HG03575 (cell line): ENCODE data around the gene EIF4G1.

ENCODE experiments used
- ATAC-seq: cut with Tn5 transposase; IDR thresholded peaks from one replicate; pipeline ENCODE4 v1.9.1; 2021; ENCODE audit not compliant: unreplicated experiment, insufficient number of reproducible peaks, low FRiP score; ENCODE audit errors: extremely low read depth

EIF4G1 gene

DNA sequence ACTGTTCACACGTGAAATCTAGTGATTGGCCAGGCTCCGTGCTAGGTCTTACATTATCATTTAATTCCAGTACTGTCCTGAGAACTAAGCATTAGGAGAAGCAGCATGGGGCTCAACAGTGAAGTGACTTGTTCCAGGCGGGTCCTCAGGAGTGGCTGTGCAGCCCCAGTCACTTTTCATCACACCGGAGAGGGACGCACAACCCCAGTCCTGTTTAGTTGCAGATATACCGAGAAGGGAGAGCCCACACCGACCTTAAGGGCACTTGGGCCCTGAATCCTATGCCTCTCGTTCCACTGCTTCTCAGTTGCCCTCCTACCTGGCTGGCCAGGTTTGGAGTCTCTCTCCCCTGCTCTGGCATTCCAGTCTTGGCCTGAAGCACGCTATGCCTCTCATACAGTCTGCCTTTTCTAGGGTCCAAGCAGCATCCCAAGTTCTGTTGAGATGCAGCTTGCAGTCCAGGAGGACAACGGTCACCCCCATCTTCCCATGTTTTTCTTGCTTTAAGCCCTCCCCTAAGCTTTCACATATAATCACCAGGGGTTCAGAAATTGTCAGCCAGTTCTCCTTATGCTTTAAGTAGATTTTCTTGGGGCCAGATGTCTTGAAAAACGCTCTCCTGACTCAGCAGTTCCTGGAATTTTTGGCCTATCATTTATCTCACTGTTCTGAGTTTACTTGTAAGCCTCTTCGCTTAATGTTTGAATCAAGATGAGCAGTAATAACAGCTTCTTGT, 33.1 kb downstream of the EIF4G1 start:
- no peak for ATAC-seq

DNA sequence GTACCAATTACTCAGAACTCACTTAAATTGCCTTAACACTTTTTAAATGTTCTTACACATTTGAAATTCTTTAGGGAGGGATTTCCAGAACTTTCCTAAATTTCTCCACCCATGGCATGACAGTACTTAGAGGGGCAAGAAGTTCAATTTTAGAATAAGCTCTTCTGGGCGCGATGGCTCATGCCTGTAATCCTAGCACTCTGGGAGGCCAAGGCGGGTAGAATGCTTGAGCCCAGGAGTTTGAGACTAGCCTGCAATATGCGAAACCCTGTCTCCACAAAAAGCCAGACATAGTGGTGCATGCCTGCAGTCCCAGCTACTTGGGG, 33.6 kb downstream of the EIF4G1 start:
- no peak for ATAC-seq

DNA sequence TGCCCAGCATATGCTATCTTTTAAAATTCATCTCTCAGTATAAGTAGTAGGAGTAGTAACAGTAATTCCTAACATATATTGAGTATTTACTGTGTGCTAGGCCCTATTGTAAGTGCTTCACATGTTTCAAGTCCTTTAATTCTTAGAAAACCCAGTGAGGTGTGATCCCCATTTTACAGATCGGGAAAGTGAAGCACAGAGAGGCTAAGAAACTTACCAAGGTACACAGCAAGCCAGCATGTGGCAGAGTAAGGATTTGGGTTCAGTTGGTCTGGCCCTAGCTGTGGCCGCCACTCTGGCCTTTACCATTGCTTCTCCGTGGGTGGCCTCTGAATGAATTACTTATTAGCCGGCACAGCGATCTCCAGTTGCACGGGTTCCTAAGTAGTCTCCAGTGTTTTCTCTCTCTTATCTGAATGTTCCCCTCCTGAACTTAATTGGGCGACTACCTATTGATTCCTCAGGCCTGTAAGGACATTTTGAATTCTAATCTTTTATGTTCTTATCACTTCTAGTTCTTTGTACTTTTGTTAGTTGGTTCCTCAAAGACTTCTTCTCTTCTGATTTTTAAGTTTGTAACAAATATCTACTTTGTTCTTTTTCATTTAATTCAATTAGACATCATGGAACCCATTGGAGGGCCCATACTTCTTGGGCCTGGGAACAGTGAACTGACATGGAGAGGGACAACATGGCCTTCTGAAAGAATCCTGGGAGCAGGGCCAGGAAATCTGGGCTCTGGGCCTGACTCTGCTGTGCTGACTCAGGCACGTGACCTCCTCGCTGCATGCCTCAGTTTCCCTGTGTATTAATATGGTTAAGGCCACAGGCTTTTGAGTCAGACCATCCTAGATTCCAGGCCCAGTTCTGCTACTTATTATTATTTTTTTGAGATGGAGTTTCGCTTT, 35.4 kb downstream of the EIF4G1 start:
- no peak for ATAC-seq

DNA sequence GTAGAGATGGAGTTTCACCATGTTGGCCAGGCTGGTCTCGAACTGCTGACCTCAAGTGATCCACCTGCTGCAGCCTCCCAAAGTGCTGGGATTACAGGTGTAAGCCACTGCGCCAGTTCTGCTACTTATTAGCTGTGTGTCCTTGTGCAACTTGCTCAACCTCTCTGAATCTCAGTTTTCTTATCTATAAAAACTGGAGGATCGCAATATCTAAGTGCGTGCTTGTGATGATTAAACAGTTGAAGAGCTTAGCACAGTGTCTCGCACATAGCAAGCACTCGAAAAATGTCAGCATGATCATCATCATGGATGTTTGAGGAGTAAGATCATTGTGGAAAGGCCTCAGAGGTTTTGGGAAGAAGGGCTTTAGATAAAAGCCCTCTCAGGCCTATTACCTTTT, 36.2 kb downstream of the EIF4G1 start:
- no peak for ATAC-seq

DNA sequence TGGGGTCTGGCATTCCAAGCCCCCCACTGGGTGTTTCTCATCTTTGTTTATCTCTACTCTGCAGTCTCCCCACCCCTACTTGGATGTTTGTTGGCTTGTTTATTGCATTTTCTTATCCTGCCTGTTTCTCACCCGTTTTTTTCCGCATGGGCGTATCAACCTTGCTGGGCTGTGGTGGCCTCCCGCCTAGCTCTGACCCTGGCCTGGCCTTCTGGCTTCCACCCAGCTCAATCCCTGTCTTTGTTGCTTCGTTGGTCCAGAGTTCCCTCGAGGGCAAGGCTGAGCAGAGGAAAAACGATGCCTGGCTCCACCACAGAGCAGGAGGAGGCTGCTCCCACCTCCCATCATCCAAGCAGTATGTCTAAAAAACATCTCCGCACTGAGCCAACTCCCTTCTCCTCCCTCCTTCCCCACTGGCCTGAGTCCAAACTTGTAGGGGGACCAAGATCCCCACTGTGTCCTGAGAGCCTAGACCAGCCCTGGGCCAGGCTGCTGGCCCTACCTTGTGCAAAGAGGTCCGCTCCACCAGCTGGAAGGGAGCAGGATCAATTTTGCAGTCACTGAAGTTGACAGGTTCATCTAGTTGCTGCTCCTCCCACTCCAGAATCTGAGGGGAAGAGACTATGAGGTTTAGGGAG, 37.2 kb downstream of the EIF4G1 start:
- no peak for ATAC-seq

DNA sequence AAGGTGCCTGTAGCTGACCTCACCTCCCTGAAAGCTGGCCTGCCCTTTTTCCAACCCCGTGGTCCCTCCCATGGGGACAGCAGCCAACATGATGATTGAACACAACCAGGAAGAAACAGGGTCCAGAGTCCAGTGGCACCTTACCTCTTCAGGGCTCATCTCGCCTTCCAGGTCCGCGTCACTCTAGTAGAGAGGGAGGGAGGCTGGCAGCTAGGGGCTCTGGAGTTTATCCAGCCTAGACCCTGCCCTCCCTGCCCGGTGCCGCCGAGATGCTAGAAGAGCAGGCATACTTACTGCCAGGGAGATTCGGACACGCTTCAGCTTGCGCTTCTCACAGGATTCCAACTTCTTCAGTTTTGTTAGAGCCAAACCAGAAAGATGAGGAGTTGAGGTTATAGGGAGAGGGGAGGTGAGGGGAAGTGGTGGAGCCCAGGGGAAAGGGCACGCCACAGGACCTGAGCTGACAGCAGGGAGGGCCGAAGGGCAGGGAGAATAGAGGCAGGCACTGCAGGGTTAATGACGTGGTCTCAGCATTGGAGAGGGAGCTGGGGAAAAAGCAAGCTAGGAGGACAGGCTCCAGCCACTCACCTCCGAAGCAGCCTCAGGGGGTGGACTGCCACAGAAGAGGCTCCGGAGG, 37.9 kb downstream of the EIF4G1 start:
- no peak for ATAC-seq

DNA sequence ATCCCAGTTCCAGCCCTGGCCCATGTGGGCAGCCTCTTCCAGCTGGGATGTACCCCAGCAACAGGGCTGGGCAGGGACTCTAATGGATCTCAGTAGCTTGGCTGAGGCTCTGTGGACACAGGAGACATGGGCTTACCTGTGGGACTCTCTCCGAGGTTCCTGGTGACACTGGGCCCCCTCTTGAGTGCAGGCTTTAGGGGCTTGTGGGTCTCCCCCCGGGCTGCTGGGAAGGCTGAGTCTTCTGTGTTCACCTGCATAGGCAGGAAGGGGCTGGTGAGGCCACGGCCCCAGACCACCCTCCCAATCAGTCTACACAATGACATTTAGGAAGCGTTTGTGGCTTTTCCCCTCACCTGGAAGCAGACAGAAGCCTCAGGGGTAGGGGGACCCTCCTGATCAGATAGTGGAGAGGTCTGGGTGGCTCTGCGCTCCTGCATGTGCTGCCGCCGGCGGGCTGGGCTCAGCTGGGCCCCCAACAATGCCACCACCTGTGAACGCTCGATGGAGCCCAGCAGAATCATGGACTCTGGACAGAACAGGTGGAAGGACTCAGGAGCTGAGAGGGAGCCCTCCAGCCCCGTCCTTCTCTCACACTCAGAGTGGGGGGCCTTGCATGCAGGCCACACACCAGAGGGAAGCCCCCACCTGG, 38.6 kb downstream of the EIF4G1 start:
- no peak for ATAC-seq

DNA sequence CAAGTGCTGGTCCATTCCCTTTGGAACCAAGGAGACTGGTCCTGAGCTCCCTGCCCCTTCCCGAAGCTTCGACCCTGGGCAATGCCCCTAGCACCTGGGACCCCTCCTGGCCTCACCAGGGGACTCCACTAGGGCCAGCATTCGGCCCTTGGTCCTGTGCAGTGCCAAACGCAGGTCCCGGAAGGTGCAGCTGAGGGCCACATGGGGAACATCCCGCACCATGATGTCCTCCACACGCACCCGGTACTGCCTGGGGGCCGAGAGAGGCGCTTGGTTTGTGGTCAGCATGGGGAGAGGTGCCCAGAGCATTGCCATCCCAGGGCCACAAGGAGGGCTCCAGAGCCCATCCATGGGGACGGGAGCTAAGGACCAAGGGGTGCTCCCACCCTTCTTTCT, 39.1 kb downstream of the EIF4G1 start:
- ATAC-seq: no peak

DNA sequence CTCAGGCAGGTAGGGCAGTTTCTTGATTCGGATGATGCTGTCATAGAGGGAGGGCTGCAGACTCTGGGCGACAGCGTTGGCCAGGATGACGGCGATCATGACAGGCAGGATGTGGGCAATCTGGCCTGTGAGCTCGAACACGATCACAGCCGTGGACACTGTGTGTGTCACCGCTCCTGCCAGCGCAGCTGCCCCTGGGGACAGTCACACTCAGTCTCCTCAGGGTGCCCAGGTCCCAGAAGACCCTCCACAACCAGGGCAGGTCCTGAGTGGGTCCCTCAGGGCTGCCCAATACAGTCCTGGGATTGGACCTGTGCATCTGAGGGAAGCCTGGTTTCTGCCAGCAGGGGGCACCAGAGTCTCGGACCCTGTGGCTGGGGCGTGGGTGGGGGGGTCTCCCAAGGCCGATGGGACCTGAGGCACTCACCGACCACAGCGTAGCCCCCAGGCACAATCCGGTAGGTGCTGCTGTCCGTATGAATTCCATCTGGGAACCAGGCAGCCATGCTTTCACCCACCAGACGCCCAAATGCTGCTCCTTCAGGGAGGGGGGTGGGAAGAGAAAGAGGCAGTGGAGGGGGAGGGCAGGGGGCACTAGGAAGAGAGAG, 39.8 kb downstream of the EIF4G1 start:
- ATAC-seq: no peak

DNA sequence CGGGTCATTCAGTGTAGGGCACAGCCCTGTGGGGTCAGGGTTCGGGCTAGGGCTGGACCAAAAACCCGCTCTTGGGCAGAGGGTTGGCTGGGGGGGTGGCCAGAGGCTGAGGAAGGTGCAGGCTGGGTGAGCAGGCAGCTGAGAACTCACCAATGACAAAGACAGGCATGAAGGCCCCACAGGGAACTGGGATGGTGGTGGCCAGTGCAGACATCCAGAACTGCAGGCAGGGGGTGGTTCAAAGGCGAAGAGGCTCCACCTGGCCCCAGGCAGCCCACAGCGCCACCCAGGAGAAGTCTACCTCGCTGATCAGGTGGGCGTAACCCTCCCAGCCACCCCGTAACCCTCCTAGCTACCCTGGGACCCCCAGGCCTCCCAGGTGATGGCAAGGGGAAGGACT, 40.3 kb downstream of the EIF4G1 start:
- ATAC-seq: no peak

DNA sequence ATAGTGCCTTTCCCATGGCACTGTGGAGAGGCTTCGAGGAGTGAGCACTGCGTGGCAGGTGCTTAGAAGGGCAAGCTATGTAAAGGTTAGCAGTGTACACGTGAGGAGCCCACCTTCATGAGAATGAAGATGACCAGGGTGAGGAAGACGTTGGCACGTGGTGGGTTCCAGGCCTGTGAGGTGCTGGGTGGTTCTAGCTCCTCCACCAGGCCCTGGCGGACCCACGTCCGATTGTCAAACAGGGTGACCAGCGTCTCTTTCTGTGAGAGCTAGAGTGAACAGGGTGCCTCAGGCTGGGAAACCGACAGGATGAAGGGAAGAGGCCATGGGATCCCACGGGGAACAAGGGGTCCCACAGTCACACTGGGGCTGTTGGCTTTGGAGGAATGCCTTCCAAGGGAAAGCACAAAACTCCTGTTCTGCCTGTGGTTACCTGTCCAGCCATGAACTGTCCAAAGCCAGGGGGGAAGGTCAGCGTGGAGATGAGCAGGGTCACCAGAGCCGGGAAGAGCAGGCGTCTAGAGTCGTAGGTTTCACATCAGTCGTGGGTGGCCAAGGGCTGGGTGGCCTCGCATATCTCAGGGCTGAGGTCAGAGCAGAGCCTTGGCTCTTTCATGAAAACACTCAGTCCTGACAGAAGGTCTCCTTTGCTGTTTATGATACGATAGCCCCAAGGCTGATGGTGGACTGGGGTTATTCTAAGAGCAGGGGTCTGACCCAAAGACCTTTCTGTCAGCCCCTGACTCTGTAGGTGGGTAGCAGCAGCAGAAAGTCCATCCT, 41.0 kb downstream of the EIF4G1 start:
- ATAC-seq: no peak

DNA sequence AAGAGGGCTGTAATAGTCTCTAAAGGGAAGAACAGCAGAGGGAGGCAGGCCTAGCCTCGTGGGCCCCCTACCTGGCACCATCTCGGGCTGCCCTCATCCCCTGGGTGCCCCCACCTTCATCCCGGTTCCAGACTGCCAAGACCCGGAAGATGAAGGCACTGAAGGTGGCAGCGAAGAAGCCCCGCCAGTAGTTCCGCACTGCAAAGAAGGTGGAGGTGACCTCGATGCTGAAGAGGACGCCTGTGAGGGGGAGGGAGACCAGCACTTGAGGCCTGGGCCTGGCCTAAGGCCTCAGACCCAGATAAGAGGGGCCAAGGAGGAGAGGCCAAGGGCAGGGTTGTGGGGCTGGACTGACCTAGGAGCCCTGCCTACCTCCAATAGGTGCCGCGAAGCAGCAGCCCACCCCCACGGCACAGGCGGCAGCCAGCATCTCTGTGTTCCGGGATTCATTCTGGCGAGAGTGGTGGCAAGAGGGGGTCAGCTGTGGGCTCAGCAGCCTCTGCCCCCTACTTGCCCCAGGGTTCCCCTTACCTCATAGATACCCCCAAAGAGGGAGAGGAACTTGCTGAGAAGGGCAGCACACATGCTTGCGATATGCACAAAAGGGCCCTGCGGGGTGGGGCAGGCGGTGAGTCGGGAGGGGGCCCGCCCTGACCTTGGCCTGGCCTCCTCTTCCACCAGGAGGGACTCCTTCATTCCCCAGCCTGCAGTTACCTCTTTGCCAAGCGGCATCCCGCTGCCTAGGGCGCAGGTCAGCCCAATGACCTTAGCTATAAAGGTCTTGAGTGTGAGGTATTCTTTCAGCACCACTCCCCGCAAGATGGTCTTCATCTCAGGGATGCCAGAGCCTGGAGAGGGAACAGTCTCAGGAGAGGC, 43.1 kb downstream of the EIF4G1 start:
- no peak for ATAC-seq

DNA sequence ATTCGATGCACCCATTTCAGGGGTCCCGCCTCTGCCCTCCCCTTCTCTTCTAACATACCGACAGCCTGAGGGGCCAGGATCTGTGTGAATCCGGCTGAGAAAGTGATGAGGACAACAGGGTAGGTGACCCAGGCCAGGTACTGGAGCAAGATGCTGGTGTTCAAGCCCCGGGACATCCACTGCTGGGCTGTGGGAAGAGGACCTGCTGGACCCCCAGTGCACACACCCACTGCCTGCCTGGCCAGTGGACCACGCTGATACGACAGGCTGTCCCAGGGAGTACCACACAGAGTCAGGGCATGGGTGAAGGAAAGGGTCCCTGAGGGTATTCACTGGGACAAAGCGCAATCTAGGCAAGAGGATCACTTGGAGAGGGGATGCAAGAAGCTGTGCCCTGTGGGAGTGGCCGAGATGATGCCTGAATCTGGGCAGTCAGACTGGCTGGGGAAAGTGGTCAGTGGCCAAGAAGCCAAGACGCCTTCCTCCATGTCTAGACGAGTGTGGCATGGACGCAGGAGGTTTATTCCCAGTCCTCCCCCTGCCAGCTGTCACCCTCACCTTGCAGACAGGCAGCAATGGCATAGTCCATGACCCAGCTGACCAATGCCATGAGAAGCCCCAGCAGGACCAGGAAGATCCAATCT, 43.8 kb downstream of the EIF4G1 start:
- ATAC-seq: no peak

DNA sequence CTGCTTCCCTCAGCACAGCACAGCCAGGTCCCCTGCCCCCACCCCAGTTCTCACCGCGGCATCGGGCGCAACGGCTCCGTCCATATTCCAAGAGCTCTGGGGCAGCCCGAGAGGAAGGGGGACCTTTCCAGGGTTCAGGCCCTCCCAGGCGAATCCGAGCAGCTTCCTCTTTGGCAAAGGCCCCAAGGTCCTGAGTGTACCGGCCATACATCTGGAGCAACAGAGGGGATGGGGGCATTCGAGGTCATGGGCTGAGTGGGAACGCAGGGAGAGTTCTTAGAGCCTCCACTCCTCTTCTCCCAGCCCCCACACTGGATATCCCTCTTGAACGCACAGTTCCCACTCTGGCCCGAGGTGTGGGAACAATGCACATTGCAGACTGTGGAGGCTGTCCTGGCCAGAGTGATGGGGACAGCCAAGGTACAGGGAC, 44.5 kb downstream of the EIF4G1 start:
- ATAC-seq: no peak

DNA sequence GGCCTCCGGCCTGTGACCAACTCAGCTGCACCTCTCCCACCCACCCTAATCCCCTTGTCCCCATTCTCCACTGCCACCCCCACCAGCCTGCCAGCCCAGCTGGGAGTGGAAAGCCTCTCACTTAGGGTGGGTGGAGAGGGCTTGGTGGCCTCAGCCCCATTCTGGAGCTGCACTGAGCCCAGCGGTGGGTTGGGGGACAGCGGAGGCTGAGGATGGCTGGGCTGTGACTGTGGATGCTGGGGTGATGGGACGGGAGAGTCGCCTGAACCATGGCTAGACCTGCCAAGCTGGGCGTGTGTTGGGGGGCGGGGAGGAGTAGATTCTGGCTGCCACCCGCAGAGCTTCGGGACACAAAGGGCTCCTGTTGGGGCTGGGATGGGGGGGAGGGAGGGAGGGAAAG, 45.2 kb downstream of the EIF4G1 start:
- no peak for ATAC-seq

DNA sequence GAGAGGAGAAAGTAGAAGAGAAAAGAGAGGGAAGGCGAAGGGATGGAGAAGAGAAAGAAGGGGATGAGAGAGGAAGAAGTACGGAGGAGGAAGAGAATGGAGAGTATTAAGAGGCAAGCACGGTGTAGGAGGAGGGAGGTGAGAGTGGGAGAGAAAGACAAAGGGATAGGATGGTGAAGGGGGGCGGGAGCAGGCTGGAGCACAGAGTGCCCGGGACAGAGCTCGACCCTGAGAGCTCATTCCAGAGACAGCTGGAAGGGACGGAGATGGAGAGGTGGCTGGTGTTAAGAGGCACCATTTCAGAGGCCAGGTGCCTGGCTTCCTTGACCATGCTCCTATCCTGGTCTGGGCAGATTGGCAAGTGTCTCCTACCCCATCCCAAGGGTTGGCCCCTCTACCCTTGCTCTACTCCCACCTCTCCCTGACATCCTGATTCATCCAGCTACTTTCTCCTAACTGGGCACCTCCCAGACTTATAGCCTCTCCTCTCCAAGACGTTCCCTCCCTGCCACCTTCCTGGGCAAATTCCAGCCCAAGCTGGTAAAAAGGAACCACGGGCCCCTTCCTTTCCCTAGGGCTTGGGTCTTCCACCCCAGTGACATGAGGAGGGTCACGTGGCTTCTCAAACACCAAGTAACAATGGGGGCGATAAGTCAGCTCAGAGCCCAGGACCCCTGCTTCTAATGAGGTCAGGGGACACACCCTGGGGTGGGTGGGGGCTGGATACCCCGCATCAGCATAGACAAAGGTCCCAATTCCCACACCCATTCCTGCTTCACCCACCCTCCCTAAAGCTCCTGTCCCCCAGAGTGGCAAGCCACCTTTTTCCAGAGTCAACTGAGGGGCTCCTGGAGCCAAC, 45.9 kb downstream of the EIF4G1 start:
- no peak for ATAC-seq
